WERI-Rb-1 (cell line): ENCODE results near the gene PCYOX1L.

Experiments
- DNase-seq: peaks from one replicate; pipeline ENCODE4 v3.0.0-alpha.2; 2020
- H3K27ac ChIP-seq: fragments of 250-450 bp; sonication (Bioruptor Pico); 2 replicates; pipeline ENCODE4 v1.5.1; 2020; ENCODE audit warnings: mild to moderate bottlenecking, moderate library complexity
- H3K27me3 ChIP-seq: fragments of 250-450 bp; sonication (Bioruptor Pico); 2 replicates; pipeline ENCODE4 v1.5.1; 2021; ENCODE audit warnings: mild to moderate bottlenecking, low read depth, moderate library complexity; ENCODE audit not compliant: insufficient read depth, severe bottlenecking
- H3K36me3 ChIP-seq: fragments of 250-450 bp; sonication (Bioruptor Pico); 2 replicates; pipeline ENCODE4 v1.5.1; 2020; ENCODE audit warnings: mild to moderate bottlenecking, moderate library complexity
- H3K4me3 ChIP-seq: 2 replicates; pipeline ENCODE4 v1.5.1; 2011; ENCODE audit warnings: low read depth, mild to moderate bottlenecking, control low read depth, low read length
- H3K9me3 ChIP-seq: fragments of 250-450 bp; sonication (Bioruptor Pico); 2 replicates; pipeline ENCODE4 v1.5.1; 2021; ENCODE audit warnings: mild to moderate bottlenecking, moderate library complexity; ENCODE audit not compliant: severe bottlenecking
- TF ChIP-seq, protein P1 (sequence below): IDR thresholded peaks from 2 replicates; pipeline ENCODE4 v1.5.1; 2011; ENCODE audit warnings: low read depth, mild to moderate bottlenecking, control low read depth, inconsistent platforms, low read length

PCYOX1L gene

DNA sequence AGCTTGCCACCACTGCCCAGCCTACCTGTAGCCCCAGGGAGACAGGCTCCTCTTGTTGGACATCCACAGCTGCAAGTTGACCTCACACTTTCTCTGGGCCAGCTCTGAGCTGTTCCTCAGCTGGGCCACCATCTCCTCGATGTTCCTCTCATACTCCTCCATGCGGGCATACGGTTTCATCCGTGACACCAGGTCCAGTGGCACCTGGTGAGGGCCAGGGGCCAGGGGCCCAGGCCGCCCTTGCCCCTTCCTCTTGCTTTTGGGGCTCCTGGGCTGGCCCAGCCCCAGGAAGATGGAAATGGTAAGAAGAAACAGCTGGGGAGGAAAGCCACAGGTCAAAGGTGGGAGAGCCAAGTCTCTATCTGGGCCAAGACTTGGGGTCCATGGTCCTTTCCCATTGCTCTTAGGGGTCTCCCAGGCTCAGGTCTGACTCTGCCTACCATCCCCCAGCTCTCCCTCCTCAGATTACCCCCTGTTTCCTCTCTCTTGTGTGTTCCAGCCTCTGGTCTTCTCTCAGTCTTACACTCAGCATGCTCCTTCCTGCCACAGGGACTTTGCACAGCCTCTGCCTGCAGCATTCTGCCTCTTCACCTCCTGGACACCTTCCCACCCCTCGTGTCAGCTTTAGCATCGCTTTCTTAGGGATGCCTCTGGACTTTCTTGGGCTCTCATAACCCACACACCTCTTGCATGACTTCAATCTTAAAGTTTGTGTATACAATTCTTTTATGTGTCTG lies 19.0 kb downstream of the PCYOX1L start:
- DNase-seq = no peak
- no peaks in the 10 kb centered on the region for H3K27me3 ChIP-seq
- H3K4me3 ChIP-seq = no peak overlapping the region
- no peaks in the 10 kb centered on the region for H3K36me3 ChIP-seq
- no peaks in the 10 kb centered on the region for H3K9me3 ChIP-seq
- TF ChIP-seq, protein P1, sequence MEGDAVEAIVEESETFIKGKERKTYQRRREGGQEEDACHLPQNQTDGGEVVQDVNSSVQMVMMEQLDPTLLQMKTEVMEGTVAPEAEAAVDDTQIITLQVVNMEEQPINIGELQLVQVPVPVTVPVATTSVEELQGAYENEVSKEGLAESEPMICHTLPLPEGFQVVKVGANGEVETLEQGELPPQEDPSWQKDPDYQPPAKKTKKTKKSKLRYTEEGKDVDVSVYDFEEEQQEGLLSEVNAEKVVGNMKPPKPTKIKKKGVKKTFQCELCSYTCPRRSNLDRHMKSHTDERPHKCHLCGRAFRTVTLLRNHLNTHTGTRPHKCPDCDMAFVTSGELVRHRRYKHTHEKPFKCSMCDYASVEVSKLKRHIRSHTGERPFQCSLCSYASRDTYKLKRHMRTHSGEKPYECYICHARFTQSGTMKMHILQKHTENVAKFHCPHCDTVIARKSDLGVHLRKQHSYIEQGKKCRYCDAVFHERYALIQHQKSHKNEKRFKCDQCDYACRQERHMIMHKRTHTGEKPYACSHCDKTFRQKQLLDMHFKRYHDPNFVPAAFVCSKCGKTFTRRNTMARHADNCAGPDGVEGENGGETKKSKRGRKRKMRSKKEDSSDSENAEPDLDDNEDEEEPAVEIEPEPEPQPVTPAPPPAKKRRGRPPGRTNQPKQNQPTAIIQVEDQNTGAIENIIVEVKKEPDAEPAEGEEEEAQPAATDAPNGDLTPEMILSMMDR = no peak
- no peak overlapping the region for H3K27ac ChIP-seq

DNA sequence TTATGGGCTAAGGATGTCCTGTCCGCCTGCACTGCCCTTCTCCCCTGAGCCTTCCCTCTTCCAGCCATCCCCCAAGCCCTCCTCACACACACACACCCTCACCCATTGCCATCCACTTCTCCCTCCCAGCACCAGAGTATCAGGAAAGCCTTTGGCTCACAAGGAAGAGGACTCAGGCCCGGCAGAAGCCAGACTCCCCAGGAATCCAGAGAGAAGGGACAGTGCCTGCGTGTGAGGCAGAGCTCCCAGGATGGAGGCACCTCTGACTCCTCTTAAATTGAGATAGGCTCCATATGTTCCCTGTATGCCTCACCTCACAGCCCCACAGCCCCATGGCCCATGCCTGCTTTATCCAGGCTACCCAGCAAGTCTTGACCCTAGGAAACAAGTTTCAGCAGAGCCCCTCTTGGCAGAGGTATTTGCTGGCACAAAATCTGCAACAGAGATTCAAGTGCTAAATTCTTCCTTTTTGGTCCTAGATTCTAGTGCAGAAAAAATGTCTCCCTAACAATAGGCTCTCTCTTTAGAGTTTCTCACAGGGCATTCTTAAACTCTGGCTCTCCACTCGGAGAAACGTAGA lies 20.5 kb downstream of the PCYOX1L start:
- Histone ChIP-seq H3K9me3 (no peaks in the 10 kb centered on the region), H3K27ac (no peak overlapping the region), H3K4me3 (no peak overlapping the region), H3K27me3 (no peaks in the 10 kb centered on the region), H3K36me3 (no peaks in the 10 kb centered on the region)
- TF ChIP-seq, protein P1 = no peak
- DNase-seq = no peak

GRCh38 chr5:149379177-149379761 lies 21.4 kb downstream of the PCYOX1L start, which contains the start of gene IL17B:
IL17B (minus strand) TSS chr5:149379292; CDS start chr5:149379225, 67 bp downstream.
- Histone ChIP-seq H3K27ac (no peak within 1 kb of the TSS), H3K36me3 (no peaks in the 10 kb centered on the region), H3K27me3 (no peaks in the 10 kb centered on the region), H3K9me3 (no peaks in the 10 kb centered on the region), H3K4me3 (no peak within 1 kb of the TSS)
- TF ChIP-seq, protein P1 = no peak
- no peak for DNase-seq

DNA sequence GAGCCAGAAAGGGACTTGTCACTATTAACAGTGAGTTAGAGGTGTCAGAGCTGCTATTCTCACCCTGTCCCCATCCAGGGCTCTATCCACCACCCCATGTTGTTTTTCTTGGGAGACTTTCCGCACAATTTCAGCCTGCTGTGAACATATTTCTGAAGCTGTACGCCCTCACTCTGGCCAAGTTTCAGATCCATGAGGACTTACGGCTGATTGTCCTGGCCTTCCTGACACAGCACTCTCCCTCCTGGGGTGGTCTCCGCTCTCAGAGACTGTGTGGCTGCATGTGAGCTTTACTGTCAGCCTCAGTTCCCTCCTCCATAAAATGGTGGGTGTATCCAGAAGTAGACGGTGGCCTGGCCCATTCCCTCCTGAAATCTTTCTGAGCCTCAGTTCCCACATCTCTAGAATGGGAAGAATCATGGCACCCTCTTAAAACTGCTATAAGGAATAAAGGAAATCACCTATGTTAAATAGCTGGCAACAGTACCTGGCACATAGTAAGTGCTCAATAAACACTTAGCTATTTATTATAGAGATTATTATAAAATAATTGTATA lies 22.1 kb downstream of the PCYOX1L start:
- TF ChIP-seq, protein P1 = no peak
- Histone ChIP-seq H3K9me3 (no peaks in the 10 kb centered on the region), H3K36me3 (no peaks in the 10 kb centered on the region), H3K27me3 (no peaks in the 10 kb centered on the region), H3K27ac (no peak overlapping the region), H3K4me3 (no peak overlapping the region)
- no peak for DNase-seq

- TF ChIP-seq, protein P1 = no peak
- H3K4me3 ChIP-seq = no peak overlapping the region
- no peaks in the 10 kb centered on the region for H3K9me3 ChIP-seq
- no peaks in the 10 kb centered on the region for H3K36me3 ChIP-seq
- no peak overlapping the region for H3K27ac ChIP-seq
- no peaks in the 10 kb centered on the region for H3K27me3 ChIP-seq
- no peak for DNase-seq
Observed at GRCh38 chr5:149380466-149381121, 22.7 kb downstream of the PCYOX1L start.
